ENCODE measurements around the gene PTH2. TPM values are rescaled to one million over a fixed set of nuclear protein-coding genes. Genes with fewer than 3 reads are reported as not detected.
A peak's percentile ranks its signal among the peaks of the same experiment; 100 is the strongest.

PTH2 gene, protein sequence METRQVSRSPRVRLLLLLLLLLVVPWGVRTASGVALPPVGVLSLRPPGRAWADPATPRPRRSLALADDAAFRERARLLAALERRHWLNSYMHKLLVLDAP
- 1.0 to 1.7 TPM (median 1.5 TPM) in 3 replicates for total RNA-seq (2021)
- percentile 24 among the genes with signal in this experiment for Bru-seq, nascent RNA
- long read RNA-seq, experiment 1, partial matches to known transcripts, result 0 of 3 reads
- long read RNA-seq, experiment 1, other reads (novel, unspliced or antisense), result 3 of 3 reads
- long read RNA-seq, experiment 2, partial matches to known transcripts, result 0 of 2 reads
- long read RNA-seq, experiment 2, other reads (novel, unspliced or antisense), result 2 of 2 reads
- long read RNA-seq, experiment 3, result 0 reads

DNA sequence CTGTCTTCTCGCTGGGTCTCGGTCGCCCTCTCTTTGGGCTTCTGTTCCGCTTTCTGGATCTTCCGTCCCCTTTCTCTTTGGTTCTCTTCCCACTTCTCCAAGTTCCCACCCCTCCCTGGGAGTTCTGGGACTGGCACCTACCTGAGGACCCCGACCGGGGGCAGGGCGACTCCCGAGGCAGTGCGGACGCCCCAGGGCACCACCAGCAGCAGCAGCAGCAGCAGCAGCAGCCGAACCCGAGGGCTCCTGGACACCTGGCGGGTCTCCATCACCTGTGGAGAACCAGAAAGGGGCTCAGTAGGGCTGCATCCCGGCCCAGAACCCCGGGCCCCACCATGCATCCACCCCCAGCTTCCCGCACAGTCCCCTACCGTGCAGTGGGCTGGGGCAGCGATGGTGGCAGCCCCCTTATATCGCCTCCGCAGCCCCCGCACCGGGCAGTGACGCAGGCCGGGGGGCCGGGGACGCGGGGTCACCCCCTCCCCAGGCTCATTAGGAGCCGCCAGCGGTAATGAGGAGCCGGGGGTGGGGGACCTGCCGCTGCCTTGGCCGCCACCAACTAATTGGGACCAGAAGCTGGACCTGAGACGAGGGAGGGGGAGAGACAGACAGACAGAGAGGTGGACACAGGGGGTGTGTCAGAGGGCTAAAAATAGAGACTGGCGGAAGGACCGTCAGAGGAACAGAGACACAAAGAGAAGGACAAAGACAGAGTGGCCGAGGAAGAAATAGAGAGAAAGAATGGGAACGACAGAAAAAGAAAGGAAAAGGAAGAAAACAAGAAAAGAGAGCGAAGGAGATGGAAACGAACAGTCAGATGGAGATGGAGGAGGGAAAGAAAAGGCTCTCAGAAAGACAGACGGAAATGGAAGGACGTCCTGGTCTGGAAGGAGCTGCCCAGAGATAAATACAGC, at the start of gene PTH2:
Gene PTH2 (minus strand): TSS at position 371 of the 914 bp plus-strand sequence. CDS start 102 bp downstream, at position 269.
- TF ChIP-seq TCF7 (CRISPR knock-in tag; IDR thresholded peaks at IDR 0.05; ENCODE audit: low read depth) (no peak), NR3C1 (CRISPR knock-in tag; conservative IDR thresholded peaks at IDR 0.05; ENCODE audit: low read depth) (no peak), NFYB (CRISPR knock-in tag; conservative IDR thresholded peaks at IDR 0.05; ENCODE audit: low read depth) (no peak), GRHL2 (CRISPR knock-in tag; IDR thresholded peaks at IDR 0.05; ENCODE audit: insufficient replicate concordance, severe bottlenecking) (no peak)
- TF ChIP-seq, protein P1, sequence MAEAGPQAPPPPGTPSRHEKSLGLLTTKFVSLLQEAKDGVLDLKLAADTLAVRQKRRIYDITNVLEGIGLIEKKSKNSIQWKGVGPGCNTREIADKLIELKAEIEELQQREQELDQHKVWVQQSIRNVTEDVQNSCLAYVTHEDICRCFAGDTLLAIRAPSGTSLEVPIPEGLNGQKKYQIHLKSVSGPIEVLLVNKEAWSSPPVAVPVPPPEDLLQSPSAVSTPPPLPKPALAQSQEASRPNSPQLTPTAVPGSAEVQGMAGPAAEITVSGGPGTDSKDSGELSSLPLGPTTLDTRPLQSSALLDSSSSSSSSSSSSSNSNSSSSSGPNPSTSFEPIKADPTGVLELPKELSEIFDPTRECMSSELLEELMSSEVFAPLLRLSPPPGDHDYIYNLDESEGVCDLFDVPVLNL (CRISPR knock-in tag; IDR thresholded peaks at IDR 0.05; ENCODE audit: borderline replicate concordance, low read depth), result no peak
- TF ChIP-seq, protein P2, sequence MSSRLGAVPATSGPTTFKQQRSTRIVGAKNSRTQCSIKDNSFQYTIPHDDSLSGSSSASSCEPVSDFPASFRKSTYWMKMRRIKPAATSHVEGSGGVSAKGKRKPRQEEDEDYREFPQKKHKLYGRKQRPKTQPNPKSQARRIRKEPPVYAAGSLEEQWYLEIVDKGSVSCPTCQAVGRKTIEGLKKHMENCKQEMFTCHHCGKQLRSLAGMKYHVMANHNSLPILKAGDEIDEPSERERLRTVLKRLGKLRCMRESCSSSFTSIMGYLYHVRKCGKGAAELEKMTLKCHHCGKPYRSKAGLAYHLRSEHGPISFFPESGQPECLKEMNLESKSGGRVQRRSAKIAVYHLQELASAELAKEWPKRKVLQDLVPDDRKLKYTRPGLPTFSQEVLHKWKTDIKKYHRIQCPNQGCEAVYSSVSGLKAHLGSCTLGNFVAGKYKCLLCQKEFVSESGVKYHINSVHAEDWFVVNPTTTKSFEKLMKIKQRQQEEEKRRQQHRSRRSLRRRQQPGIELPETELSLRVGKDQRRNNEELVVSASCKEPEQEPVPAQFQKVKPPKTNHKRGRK (CRISPR knock-in tag; IDR thresholded peaks at IDR 0.05; ENCODE audit: borderline replicate concordance), result 0 out of 2 replicates have a peak, but pooled peaks have one; percentile 18
- DNase-seq (ENCODE audit: low spot score) (no peak), ATAC-seq (no peak)
- Mint-ChIP-seq H3K4me3 (peak within 1 kb of the TSS; percentile 80), H3K36me3 (no peaks in the 10 kb centered on the region), H3K9me3 (no peaks in the 10 kb centered on the region), H3K27me3 (ENCODE audit: low read depth) (peaks cover 95% of the 10 kb centered on the region), H3K4me1 (peaks cover 77% of the 10 kb centered on the region), H3K27ac (no peak within 1 kb of the TSS)
- CTCF ChIA-PET, result interaction anchor here (0.6 to 8.4 kb wide), 5 partner anchors 19 to 1055 kb away, joined by 3 to 120 read pairs (median 4); partner anchors contain the start of gene KASH5
- POLR2A ChIA-PET, result interaction anchor here (1.4 kb wide), 1 partner anchor 19 kb away, joined by 3 read pairs; no protein-coding TSS in a partner anchor

DNA sequence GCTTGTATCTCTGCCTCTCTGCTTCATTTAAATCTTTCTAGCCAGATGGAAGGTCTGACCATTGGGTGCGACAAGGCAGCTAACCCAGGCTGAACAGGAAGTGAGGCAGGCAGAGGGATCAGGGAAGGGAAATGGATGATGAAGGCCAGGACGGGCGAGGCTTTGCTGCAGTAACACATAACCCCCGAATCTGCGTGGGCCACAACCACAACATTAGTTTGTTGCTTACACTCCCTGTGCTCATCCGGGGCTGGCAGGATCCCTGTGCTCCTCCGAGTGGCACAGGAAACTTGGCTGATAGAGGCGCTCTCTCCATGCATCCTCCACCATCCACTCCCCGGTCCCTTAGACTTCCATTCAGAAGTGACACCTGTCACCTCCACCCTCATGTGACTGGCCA, 49.7 kb upstream of the PTH2 start:
- Mint-ChIP-seq H3K27ac (no peak overlapping the region), H3K36me3 (peaks cover 2% of the 10 kb centered on the region; the same call in 1 of the 2 replicates), H3K4me1 (peaks cover 16% of the 10 kb centered on the region), H3K9me3 (no peaks in the 10 kb centered on the region), H3K4me3 (no peak overlapping the region), H3K27me3 (ENCODE audit: low read depth) (peaks cover 17% of the 10 kb centered on the region)
- no peak for ATAC-seq
- ChIA-PET POLR2A (interaction anchor here (0.5 to 1.0 kb wide), 2 partner anchors 20 to 120 kb away, joined by 3 to 6 read pairs; partner anchors contain the start of gene ALDH16A1), CTCF (interaction anchor here (0.7 to 2.5 kb wide), 13 partner anchors 8 to 172 kb away, joined by 3 to 11 read pairs (median 4); partner anchors contain the start of genes ALDH16A1, DKKL1, PIH1D1 and RRAS)
- TF ChIP-seq PRRX2 (CRISPR knock-in tag; IDR thresholded peaks at IDR 0.05), result no peak
- TF ChIP-seq, protein P3, sequence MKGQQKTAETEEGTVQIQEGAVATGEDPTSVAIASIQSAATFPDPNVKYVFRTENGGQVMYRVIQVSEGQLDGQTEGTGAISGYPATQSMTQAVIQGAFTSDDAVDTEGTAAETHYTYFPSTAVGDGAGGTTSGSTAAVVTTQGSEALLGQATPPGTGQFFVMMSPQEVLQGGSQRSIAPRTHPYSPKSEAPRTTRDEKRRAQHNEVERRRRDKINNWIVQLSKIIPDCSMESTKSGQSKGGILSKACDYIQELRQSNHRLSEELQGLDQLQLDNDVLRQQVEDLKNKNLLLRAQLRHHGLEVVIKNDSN (CRISPR knock-in tag; IDR thresholded peaks at IDR 0.05), result no peak
- TF ChIP-seq SP1 (CRISPR knock-in tag; conservative IDR thresholded peaks at IDR 0.05), result no peak
- TF ChIP-seq, protein P4, sequence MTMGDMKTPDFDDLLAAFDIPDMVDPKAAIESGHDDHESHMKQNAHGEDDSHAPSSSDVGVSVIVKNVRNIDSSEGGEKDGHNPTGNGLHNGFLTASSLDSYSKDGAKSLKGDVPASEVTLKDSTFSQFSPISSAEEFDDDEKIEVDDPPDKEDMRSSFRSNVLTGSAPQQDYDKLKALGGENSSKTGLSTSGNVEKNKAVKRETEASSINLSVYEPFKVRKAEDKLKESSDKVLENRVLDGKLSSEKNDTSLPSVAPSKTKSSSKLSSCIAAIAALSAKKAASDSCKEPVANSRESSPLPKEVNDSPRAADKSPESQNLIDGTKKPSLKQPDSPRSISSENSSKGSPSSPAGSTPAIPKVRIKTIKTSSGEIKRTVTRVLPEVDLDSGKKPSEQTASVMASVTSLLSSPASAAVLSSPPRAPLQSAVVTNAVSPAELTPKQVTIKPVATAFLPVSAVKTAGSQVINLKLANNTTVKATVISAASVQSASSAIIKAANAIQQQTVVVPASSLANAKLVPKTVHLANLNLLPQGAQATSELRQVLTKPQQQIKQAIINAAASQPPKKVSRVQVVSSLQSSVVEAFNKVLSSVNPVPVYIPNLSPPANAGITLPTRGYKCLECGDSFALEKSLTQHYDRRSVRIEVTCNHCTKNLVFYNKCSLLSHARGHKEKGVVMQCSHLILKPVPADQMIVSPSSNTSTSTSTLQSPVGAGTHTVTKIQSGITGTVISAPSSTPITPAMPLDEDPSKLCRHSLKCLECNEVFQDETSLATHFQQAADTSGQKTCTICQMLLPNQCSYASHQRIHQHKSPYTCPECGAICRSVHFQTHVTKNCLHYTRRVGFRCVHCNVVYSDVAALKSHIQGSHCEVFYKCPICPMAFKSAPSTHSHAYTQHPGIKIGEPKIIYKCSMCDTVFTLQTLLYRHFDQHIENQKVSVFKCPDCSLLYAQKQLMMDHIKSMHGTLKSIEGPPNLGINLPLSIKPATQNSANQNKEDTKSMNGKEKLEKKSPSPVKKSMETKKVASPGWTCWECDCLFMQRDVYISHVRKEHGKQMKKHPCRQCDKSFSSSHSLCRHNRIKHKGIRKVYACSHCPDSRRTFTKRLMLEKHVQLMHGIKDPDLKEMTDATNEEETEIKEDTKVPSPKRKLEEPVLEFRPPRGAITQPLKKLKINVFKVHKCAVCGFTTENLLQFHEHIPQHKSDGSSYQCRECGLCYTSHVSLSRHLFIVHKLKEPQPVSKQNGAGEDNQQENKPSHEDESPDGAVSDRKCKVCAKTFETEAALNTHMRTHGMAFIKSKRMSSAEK (CRISPR knock-in tag; IDR thresholded peaks at IDR 0.05; ENCODE audit: borderline replicate concordance), result no peak
- TF ChIP-seq JUN (CRISPR knock-in tag; IDR thresholded peaks at IDR 0.05), result no peak
- TF ChIP-seq ZNF232 (CRISPR knock-in tag; IDR thresholded peaks at IDR 0.05), result no peak
- no peak for TF ChIP-seq ZNF423 (CRISPR knock-in tag; IDR thresholded peaks at IDR 0.05)
- TF ChIP-seq, protein P5, sequence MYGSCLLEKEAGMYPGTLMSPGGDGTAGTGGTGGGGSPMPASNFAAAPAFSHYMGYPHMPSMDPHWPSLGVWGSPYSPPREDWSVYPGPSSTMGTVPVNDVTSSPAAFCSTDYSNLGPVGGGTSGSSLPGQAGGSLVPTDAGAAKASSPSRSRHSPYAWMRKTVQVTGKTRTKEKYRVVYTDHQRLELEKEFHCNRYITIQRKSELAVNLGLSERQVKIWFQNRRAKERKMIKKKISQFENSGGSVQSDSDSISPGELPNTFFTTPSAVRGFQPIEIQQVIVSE (CRISPR knock-in tag; IDR thresholded peaks at IDR 0.05; ENCODE audit: borderline replicate concordance), result no peak
- TF ChIP-seq, protein P6, sequence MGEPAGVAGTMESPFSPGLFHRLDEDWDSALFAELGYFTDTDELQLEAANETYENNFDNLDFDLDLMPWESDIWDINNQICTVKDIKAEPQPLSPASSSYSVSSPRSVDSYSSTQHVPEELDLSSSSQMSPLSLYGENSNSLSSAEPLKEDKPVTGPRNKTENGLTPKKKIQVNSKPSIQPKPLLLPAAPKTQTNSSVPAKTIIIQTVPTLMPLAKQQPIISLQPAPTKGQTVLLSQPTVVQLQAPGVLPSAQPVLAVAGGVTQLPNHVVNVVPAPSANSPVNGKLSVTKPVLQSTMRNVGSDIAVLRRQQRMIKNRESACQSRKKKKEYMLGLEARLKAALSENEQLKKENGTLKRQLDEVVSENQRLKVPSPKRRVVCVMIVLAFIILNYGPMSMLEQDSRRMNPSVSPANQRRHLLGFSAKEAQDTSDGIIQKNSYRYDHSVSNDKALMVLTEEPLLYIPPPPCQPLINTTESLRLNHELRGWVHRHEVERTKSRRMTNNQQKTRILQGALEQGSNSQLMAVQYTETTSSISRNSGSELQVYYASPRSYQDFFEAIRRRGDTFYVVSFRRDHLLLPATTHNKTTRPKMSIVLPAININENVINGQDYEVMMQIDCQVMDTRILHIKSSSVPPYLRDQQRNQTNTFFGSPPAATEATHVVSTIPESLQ (CRISPR knock-in tag; IDR thresholded peaks at IDR 0.05), result no peak
- no peak for TF ChIP-seq FOXK1 (CRISPR knock-in tag; IDR thresholded peaks at IDR 0.05)
- no peak for DNase-seq (ENCODE audit: low spot score)
